ENCODE results near the gene MS4A14. TPM values are rescaled to one million over a fixed set of nuclear protein-coding genes. Genes with fewer than 3 reads are reported as not detected.

MS4A14 gene
- total and polyA plus RNA-seq, 4 donors, result 0.06 to 1.1 (median 0.18) TPM

DNA sequence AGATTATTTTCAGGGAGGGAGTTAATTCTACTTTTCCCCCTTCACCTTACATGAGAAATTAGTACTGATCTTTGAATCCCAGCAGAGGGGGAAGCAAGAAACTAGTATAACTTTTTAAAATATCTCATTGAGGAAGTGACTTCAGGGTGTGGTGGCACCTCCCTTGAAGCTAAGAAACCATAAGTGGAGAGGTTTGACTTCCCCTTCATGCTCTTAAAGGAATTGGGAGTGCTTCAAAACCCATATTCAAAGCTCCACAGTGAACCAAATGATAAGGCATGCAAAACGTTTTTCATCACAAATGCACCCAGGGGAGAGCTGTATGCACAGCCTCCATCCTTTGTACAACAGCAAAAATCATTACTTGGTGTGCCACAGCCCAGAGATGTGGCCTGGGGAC, 540 bp downstream of the MS4A14 start (continued):
- no peak for TF ChIP-seq GABPA (IDR thresholded peaks at IDR 0.05 in 1 of 2, conservative IDR thresholded peaks at IDR 0.05 in 1 of 2)
- no peak for TF ChIP-seq RXRA (IDR thresholded peaks at IDR 0.05)

GRCh38 chr11:60420015-60420414, 23.8 kb downstream of the MS4A14 start:
- WGBS, result 20% methylated on average over 2 of the region's 2 CpGs
- no peaks in the 10 kb centered on the region for H3K4me1 ChIP-seq (ENCODE audit: control insufficient read depth in 4 of 4, insufficient read depth in 4 of 4, low read length in 3 of 4)
- DNase-seq (ENCODE audit: low spot score), result no peak
- H3K27ac ChIP-seq (ENCODE audit: low read depth in 1 of 2, low read length in 2 of 2), result no peak overlapping the region
- TF ChIP-seq RAD21 (IDR thresholded peaks at IDR 0.05), result no peak
- TF ChIP-seq FOXA2 (IDR thresholded peaks at IDR 0.05), result no peak
- TF ChIP-seq, protein P1, sequence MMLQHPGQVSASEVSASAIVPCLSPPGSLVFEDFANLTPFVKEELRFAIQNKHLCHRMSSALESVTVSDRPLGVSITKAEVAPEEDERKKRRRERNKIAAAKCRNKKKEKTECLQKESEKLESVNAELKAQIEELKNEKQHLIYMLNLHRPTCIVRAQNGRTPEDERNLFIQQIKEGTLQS (IDR thresholded peaks at IDR 0.05), result no peak
- no peak for TF ChIP-seq HNF4A (conservative IDR thresholded peaks at IDR 0.05)
- TF ChIP-seq, protein P2, sequence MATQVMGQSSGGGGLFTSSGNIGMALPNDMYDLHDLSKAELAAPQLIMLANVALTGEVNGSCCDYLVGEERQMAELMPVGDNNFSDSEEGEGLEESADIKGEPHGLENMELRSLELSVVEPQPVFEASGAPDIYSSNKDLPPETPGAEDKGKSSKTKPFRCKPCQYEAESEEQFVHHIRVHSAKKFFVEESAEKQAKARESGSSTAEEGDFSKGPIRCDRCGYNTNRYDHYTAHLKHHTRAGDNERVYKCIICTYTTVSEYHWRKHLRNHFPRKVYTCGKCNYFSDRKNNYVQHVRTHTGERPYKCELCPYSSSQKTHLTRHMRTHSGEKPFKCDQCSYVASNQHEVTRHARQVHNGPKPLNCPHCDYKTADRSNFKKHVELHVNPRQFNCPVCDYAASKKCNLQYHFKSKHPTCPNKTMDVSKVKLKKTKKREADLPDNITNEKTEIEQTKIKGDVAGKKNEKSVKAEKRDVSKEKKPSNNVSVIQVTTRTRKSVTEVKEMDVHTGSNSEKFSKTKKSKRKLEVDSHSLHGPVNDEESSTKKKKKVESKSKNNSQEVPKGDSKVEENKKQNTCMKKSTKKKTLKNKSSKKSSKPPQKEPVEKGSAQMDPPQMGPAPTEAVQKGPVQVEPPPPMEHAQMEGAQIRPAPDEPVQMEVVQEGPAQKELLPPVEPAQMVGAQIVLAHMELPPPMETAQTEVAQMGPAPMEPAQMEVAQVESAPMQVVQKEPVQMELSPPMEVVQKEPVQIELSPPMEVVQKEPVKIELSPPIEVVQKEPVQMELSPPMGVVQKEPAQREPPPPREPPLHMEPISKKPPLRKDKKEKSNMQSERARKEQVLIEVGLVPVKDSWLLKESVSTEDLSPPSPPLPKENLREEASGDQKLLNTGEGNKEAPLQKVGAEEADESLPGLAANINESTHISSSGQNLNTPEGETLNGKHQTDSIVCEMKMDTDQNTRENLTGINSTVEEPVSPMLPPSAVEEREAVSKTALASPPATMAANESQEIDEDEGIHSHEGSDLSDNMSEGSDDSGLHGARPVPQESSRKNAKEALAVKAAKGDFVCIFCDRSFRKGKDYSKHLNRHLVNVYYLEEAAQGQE (IDR thresholded peaks at IDR 0.05), result no peak
- TF ChIP-seq JUND (IDR thresholded peaks at IDR 0.05), result no peak
- no peak for TF ChIP-seq SP1 (IDR thresholded peaks at IDR 0.05)
- no peak for TF ChIP-seq NR2F2 (IDR thresholded peaks at IDR 0.05)
- no peak for TF ChIP-seq HNF4G (IDR thresholded peaks at IDR 0.05)
- peaks cover 0 to 11% (median 3%) of the 10 kb centered on the region in 4 donors for H3K9me3 ChIP-seq (ENCODE audit: control insufficient read depth in 4 of 4, low read length in 3 of 4)
- no peaks in the 10 kb centered on the region for H3K36me3 ChIP-seq (ENCODE audit: control insufficient read depth in 4 of 4, insufficient read depth in 3 of 4, low read depth in 1 of 4, low read length in 3 of 4)
- peaks cover 0 to 2% (median 0%) of the 10 kb centered on the region in 4 donors for H3K27me3 ChIP-seq (ENCODE audit: control insufficient read depth in 4 of 4, insufficient read depth in 4 of 4, low read length in 3 of 4)
- no peak overlapping the region for H3K9ac ChIP-seq (ENCODE audit: low read depth in 1 of 2, low read length in 2 of 2)
- no peak overlapping the region for H3K4me3 ChIP-seq (ENCODE audit: low read depth in 1 of 3, low read length in 3 of 3)

GRCh38 chr11:60422609-60423008, 26.4 kb downstream of the MS4A14 start:
- DNase-seq (ENCODE audit: low spot score), result no peak
- H3K9ac ChIP-seq (ENCODE audit: low read depth in 1 of 2, low read length in 2 of 2), result no peak overlapping the region
- no peak for TF ChIP-seq FOXA1 (IDR thresholded peaks at IDR 0.05)
- no peak for TF ChIP-seq YY1 (IDR thresholded peaks at IDR 0.05)
- TF ChIP-seq, protein P3, sequence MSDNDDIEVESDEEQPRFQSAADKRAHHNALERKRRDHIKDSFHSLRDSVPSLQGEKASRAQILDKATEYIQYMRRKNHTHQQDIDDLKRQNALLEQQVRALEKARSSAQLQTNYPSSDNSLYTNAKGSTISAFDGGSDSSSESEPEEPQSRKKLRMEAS (IDR thresholded peaks at IDR 0.05), result no peak
- no peak for TF ChIP-seq EGR1 (IDR thresholded peaks at IDR 0.05; ENCODE audit: low read depth in 2 of 2)
- no peak for TF ChIP-seq CTCF (IDR thresholded peaks at IDR 0.05; ENCODE audit: low read depth, low read length, missing input control)
- no peak for TF ChIP-seq HNF4G (IDR thresholded peaks at IDR 0.05)
- no peak for TF ChIP-seq TAF1 (conservative IDR thresholded peaks at IDR 0.05)
- no peaks in the 10 kb centered on the region for H3K27me3 ChIP-seq (ENCODE audit: control insufficient read depth in 4 of 4, insufficient read depth in 4 of 4, low read length in 3 of 4)
- 73% methylated on average over 1 of the region's 1 CpG for WGBS
- no peaks in the 10 kb centered on the region for H3K4me1 ChIP-seq (ENCODE audit: control insufficient read depth in 4 of 4, insufficient read depth in 4 of 4, low read length in 3 of 4)
- H3K36me3 ChIP-seq (ENCODE audit: control insufficient read depth in 4 of 4, insufficient read depth in 3 of 4, low read depth in 1 of 4, low read length in 3 of 4), result no peaks in the 10 kb centered on the region
- H3K4me3 ChIP-seq (ENCODE audit: low read depth in 1 of 3, low read length in 3 of 3), result no peak overlapping the region
- no peak overlapping the region for H3K27ac ChIP-seq (ENCODE audit: low read depth in 1 of 2, low read length in 2 of 2)
- peaks cover 0 to 11% (median 3%) of the 10 kb centered on the region in 4 donors for H3K9me3 ChIP-seq (ENCODE audit: control insufficient read depth in 4 of 4, low read length in 3 of 4)

All from liver (tissue), 9 donors.